ENCODE measurements around the gene RNU6-1. TPM values are rescaled to one million over a fixed set of nuclear protein-coding genes. Genes with fewer than 3 reads are reported as not detected.
A peak's percentile ranks its signal among the peaks of the same experiment; 100 is the strongest.

The RNU6-1 gene
- total RNA-seq, 1 experiment from 2014 or later = not detected

DNA sequence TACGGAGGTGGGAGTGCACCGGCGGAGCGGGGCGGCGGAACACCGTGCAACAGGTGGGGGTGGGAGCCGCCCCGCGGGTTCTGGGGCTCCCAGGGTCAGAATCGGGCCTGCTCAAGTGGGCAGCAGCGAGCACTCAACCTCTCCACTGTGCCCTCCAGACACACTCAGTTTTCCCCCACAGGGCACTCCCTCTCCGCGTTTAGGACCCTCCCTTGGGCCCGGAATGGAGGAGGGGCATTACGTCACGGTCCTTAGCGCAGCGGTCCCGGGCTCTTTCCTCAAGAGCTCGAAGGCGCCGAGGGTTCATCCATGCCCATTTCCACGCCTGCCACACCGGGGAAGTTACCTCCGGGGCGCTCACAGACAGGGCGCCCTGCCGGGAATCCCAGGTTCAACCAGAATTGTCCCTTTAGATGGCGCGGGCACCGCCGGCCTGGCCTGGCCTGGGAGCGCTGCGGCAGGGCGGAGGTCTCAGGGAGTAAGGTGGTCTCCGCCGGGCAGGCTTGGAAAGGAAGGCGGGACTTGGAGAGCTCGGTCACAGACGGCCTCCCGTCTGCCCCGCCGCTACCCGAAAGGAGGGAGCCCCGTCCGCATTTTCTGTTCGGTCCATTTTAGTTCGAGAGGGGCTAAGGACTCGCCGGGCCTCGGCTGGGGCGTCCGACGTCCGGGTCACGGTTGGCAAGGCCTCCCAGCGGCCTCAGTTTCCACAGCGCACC, 5.1 kb downstream of the RNU6-1 start:
- DNase-seq (ENCODE audit: low read depth in 1 of 2, low spot score in 2 of 2) = no peak
- Histone ChIP-seq H3K27ac (no peak overlapping the region), H3K4me1 (replicated peaks) (peaks cover 22% of the 10 kb centered on the region), H3K27me3 (replicated peaks) (peaks cover 58% of the 10 kb centered on the region), H3K36me3 (no peaks in the 10 kb centered on the region), H3K4me3 (no peak overlapping the region), H3K9me3 (replicated peaks) (no peaks in the 10 kb centered on the region; the same call in 1 of the 2 replicates)

DNA sequence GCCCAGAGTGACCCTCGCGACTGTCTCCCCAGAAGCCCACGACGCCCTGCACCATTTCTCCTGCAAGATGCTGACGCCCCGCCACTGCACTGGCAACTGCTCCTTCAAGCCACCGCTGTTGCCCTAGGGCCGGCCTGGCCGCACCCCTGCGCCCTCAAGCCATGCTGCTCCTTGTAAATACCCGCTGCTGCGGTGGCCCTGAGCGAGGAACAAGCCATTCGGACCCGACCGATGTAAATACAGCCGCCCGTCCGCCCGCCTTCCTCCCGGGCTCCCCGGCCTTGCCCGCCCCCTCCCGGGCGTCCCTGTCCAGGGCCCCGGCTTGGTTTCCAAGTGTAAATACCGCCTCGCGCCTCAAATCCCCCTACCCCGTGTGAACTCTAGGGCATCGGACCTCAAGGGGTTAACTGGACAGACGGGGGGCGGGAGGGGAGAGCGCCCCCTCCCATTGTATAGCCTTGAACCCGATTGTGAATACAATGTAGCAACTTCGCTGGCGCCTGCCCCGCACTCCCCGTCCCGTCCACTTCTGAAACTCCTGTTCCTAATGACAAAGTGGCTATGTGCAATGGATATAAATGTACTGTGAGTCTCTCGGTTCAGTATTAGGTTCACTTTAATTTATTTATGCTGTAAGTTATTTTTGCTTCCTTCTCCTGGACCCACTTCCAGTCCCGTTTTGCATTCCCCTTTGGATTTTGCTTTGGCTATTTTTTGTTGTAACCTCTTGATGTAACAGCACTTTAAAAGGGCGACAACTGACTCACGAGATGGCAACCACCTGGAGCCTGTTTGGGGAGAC, 5.9 kb downstream of the RNU6-1 start:
- H3K4me3 ChIP-seq = peak overlapping the region; percentile 7
- peak in 1 of 2 experiments; percentile 28 for DNase-seq (ENCODE audit: low read depth in 1 of 2, low spot score in 2 of 2)
- no peaks in the 10 kb centered on the region for H3K36me3 ChIP-seq
- peaks cover 65% of the 10 kb centered on the region for H3K27me3 ChIP-seq (replicated peaks)
- no peak overlapping the region for H3K27ac ChIP-seq
- peaks cover 19% of the 10 kb centered on the region for H3K4me1 ChIP-seq (replicated peaks)
- peaks cover 5% of the 10 kb centered on the region for H3K9me3 ChIP-seq (replicated peaks)

DNA sequence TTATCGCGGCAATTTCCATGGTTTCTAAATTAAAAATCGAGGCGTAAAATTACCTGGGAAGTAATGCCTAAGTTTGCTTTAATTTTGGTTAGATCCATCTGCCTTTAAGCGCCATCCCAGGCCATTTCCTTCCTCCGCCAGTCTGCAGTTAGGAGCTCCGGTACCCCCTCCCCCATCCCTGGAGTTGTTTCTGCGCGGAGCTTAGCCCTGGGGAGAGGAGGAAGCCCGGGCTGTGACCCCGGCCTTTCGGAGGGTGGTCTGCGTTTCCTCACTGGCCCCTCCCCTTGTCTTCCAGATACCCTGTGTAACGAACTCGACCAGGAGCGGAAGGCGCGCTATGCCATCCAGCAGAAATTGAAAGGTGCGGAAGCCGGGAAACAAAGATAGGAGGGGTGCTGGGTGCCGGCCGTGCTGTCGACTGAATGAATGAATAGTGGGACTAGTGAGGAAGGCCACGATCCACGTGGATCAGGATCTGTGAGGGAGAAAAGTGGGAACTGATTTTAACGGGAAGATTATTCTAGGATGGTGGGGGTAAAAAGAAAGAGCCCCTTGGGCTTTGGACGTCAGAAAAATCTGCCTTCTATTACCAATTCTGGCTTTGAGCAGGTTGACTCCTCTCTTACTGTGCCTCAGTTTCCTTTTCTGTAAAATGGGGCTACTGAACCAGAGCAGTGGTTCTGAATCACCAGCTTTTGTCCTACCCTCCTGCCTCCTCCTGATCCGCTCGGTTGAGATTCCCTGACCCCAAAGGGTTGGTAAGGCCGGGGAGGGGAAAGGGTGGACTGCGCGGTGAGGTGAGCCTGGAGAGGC, 6.7 kb downstream of the RNU6-1 start:
- Histone ChIP-seq H3K4me1 (replicated peaks) (peaks cover 16% of the 10 kb centered on the region), H3K36me3 (no peaks in the 10 kb centered on the region), H3K27ac (no peak overlapping the region), H3K27me3 (replicated peaks) (peaks cover 74% of the 10 kb centered on the region), H3K4me3 (no peak overlapping the region; the same call in 1 of the 2 replicates), H3K9me3 (replicated peaks) (peaks cover 12% of the 10 kb centered on the region)
- DNase-seq (ENCODE audit: low read depth in 1 of 2, low spot score in 2 of 2) = no peak

DNA sequence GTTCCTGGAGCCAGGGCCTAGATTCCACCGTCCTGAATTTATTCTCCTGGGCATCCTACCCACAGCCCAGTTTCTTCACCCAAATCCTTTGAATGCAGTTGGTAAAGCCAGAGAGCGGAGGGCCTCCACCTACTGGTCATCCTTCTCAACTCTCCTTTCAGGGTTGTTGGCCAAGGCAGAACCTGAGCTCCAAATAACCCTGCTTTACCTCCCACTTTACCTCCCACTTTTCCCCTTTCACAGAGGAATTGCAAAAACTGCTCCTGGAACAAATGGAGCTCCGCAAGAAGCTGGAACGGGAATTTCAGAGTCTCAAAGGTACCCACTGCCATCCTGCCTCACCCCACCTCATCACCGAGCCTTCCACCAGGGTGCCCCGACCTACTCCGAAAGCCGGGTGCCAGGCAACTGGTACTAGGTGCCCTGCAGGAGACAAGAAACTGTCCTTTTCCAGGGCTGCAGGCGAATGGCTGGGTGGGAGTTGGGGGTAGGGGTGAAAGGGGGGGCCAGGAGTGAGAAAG, 7.8 kb downstream of the RNU6-1 start:
- Histone ChIP-seq H3K27ac (no peak overlapping the region), H3K4me3 (no peak overlapping the region), H3K36me3 (no peaks in the 10 kb centered on the region), H3K9me3 (replicated peaks) (peaks cover 17% of the 10 kb centered on the region), H3K27me3 (replicated peaks) (peaks cover 84% of the 10 kb centered on the region), H3K4me1 (replicated peaks) (peaks cover 16% of the 10 kb centered on the region)
- no peak for DNase-seq (ENCODE audit: low read depth in 1 of 2, low spot score in 2 of 2)

DNA sequence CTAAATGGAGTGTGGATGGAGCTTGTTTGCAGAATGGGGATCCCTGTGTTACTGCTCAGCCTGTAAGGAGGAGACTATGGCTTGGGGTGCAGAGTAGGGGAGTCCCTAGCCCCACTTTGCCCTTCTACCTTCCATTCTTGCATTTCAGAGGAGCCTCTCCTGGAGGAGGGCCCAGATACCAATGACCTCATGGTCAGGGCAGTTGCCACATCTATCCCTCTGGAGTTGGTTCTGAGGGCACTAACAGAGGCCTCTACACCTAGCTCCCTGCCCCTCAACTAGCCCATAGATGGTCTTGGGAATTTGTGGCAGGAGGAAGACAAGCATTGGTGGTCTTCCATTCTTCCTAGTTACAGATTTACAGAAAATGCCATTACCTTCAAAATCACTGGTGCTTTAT, 8.5 kb downstream of the RNU6-1 start:
- Histone ChIP-seq H3K36me3 (no peaks in the 10 kb centered on the region), H3K4me1 (replicated peaks) (peaks cover 16% of the 10 kb centered on the region), H3K27ac (no peak overlapping the region), H3K27me3 (replicated peaks) (peaks cover 91% of the 10 kb centered on the region), H3K4me3 (no peak overlapping the region), H3K9me3 (replicated peaks) (peaks cover 17% of the 10 kb centered on the region)
- no peak for DNase-seq (ENCODE audit: low read depth in 1 of 2, low spot score in 2 of 2)

DNA sequence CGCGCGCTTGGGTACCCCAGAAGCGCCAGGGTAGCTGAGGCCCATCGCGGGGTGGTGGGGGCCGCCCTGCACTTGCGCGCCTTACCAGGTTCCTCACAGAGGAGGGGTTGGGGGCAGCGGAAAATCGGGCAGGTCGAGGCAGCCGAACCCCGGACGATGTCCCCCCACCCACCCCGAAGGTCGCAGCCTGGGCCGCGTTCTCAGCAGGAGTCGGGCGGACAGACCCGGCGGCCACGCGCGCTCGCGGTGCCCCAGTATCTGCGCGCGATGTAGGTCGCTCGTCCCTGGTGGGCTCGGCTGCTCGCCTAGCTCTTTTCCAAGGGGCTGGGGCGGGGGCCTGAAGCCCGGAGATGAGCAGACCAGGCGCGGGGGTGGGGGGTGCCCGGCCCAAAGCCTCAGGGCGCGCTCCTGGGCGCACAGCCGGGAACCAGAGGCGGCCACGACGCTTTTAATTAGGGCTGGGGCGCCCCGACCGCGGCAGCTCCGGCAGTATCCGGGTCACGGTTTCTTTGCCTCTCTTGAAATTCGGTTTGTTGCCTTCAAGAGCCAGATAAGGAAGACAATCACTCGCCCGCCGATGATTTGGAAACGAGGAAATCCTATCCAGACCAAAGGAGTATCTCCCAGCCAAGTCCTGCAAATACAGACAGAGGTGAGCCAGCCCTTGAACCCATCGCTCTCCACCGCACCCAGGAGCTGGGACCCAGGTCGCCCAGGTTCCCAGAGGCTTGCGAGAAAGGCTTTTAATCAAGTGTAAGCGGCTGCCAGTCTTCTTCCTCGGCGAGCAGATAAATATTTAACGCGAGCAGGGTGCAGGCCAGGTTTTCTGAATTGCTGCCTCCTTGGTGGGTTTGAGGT, 10.0 kb downstream of the RNU6-1 start:
- Histone ChIP-seq H3K36me3 (no peaks in the 10 kb centered on the region), H3K27me3 (replicated peaks) (peaks cover 90% of the 10 kb centered on the region), H3K4me1 (replicated peaks) (peaks cover 17% of the 10 kb centered on the region), H3K9me3 (replicated peaks) (peaks cover 26% of the 10 kb centered on the region), H3K27ac (no peak overlapping the region), H3K4me3 (no peak overlapping the region)
- DNase-seq (ENCODE audit: low read depth in 1 of 2, low spot score in 2 of 2) = no peak

DNA sequence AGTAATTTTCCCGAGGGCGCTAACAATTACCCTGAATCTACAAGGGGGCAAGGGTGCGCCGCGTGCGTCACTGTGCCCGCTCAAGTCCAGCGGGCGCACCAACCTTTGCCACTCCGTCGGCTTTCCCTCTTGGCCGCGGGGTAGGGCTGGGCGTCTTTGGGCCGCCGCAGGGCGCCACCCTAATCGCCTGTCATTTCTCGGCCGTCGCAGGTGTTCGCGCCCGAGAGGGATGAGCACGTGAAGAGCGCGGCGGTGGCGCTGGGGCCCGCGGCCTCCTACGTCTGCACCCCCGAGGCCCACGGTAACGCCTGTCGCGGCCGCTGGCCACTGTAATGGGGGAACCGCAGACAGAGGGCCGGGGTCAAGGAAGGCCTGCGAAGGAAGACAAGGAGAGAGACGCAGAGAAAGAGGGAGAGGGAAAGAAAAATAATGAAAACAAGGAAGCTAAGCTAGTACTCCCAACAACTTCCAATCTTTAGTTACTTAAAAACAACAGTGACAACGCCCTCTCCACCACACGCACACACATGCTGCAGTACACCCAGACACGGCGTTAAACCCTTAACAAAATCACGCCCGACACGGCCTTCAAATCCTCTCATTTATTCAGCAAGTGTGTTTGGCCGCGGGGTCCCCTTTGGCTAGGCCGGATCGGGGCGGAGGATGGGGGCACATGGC, 10.7 kb downstream of the RNU6-1 start:
- no peaks in the 10 kb centered on the region for H3K36me3 ChIP-seq
- H3K4me1 ChIP-seq (replicated peaks) = peaks cover 11% of the 10 kb centered on the region
- no peak overlapping the region for H3K27ac ChIP-seq
- H3K9me3 ChIP-seq (replicated peaks) = peaks cover 26% of the 10 kb centered on the region
- no peak overlapping the region for H3K4me3 ChIP-seq
- peaks cover 90% of the 10 kb centered on the region for H3K27me3 ChIP-seq (replicated peaks)
- no peak for DNase-seq (ENCODE audit: low read depth in 1 of 2, low spot score in 2 of 2)

DNA sequence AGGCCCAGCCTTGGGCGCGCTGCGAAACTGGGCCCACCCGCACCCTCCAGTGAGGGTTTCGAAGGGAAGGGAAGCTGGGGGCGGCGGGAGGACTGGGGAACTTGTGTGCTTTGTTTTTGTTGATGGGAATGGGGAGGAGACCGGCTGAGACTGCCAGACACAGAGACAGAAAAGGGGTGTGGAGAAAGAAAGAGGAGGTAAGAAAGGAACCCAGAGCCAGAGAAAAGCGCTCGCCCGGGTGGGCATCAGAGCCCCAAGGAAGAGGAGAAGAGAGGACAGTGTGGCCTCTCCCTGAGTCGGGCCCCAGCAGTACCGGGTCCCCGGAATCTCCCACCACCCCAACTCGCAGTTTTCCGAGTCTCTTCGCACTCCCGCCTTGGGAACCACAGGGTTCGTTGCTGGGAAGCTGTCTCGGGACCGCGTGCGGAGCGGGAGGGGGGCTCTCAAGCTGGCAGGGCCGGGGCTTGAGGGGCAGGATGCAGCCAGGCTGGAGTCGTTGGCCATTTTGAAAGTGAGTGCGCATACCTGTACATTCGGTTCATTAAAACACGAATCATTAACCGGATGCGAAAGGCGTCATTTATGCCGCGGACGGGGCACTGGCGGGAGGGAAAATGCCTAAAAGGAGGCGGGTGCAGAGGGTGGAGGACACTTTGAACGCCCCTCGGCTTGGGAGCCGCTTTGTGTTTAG, 11.4 kb downstream of the RNU6-1 start:
- peaks cover 4% of the 10 kb centered on the region for H3K4me1 ChIP-seq (replicated peaks)
- DNase-seq (ENCODE audit: low read depth in 1 of 2, low spot score in 2 of 2) = no peak
- H3K27ac ChIP-seq = no peak overlapping the region
- H3K9me3 ChIP-seq (replicated peaks) = peaks cover 26% of the 10 kb centered on the region
- H3K36me3 ChIP-seq = no peaks in the 10 kb centered on the region
- no peak overlapping the region for H3K4me3 ChIP-seq
- H3K27me3 ChIP-seq (replicated peaks) = peaks cover 90% of the 10 kb centered on the region

DNA sequence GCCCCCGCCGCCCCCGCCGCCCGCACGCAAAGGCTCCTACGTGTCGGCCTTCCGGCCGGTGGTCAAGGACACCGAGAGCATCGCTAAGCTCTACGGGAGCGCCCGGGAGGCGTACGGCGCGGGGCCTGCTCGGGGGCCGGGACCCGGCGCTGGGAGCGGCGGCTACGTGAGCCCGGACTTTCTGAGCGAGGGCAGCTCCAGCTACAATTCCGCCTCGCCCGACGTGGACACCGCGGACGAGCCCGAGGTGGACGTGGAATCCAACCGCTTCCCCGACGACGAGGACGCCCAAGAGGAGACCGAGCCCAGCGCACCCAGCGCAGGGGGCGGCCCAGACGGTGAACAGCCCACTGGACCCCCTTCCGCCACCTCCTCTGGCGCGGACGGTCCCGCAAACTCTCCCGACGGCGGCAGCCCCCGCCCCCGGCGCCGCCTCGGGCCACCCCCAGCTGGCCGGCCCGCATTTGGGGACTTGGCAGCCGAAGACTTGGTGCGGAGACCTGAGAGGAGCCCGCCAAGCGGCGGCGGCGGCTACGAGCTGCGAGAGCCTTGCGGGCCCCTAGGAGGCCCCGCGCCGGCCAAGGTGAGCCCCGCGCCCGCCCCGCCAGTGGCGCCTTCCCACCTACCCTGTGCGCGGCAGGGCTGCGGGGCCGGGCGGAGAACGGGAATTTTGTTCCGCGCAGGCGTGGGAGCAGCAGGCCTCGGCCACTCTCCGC, 12.1 kb downstream of the RNU6-1 start:
- DNase-seq (ENCODE audit: low read depth in 1 of 2, low spot score in 2 of 2) = no peak
- Histone ChIP-seq H3K36me3 (no peaks in the 10 kb centered on the region), H3K27ac (no peak overlapping the region), H3K9me3 (replicated peaks) (peaks cover 26% of the 10 kb centered on the region), H3K27me3 (replicated peaks) (peaks cover 90% of the 10 kb centered on the region), H3K4me3 (no peak overlapping the region), H3K4me1 (replicated peaks) (peaks cover 4% of the 10 kb centered on the region; the same call in 1 of the 2 replicates)

DNA sequence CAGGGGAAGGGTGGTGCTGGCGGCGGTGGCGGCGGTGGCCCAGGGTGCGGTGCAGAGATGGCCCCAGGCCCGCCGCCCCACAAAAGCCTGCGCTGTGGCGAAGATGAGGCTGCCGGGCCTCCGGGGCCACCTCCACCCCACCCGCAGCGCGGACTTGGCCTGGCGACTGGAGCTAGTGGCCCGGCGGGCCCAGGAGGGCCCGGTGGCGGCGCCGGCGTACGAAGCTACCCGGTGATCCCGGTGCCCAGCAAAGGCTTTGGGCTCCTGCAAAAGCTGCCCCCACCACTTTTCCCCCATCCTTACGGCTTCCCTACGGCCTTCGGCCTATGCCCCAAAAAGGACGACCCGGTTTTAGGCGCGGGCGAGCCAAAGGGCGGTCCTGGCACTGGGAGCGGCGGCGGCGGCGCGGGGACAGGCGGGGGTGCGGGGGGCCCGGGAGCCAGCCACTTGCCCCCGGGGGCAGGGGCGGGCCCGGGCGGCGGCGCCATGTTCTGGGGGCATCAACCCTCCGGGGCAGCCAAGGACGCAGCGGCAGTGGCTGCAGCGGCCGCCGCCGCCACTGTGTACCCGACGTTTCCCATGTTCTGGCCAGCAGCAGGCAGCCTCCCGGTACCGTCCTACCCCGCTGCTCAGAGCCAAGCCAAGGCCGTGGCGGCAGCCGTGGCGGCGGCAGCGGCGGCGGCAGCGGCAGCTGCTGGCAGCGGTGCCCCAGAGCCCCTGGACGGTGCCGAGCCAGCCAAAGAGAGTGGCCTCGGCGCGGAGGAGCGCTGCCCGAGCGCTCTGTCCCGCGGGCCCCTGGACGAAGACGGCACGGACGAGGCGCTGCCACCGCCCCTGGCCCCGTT, 12.9 kb downstream of the RNU6-1 start:
- Histone ChIP-seq H3K36me3 (no peaks in the 10 kb centered on the region), H3K27ac (no peak overlapping the region), H3K4me3 (no peak overlapping the region), H3K9me3 (replicated peaks) (peaks cover 26% of the 10 kb centered on the region), H3K4me1 (replicated peaks) (peaks cover 4% of the 10 kb centered on the region; the same call in 1 of the 2 replicates), H3K27me3 (replicated peaks) (peaks cover 91% of the 10 kb centered on the region)
- no peak for DNase-seq (ENCODE audit: low read depth in 1 of 2, low spot score in 2 of 2)
